ENCODE data around the gene TM6SF1. TPM values are rescaled to one million over a fixed set of nuclear protein-coding genes. Genes with fewer than 3 reads are reported as not detected.
"Not testable (repeated sequence)": the region's sequence is repeated elsewhere in the genome, so short reads cannot be mapped to it uniquely, and the experiment has no call there.

The TM6SF1 gene
- total RNA-seq, 4 donors from 2014 or later, result 7.8 to 19.9 (median 12.8) TPM

GRCh38 chr15:83088876-83089275, 18.6 kb upstream of the TM6SF1 start:
- Histone ChIP-seq H3K4me1 (peaks cover 14 to 18% of the 10 kb centered on the region in 2 donors), H3K9me3 (no peaks in the 10 kb centered on the region), H3K36me3 (no peaks in the 10 kb centered on the region), H3K27me3 (no peaks in the 10 kb centered on the region), H3K4me3 (replicated peaks in 1 of 3) (no peak overlapping the region), H3K27ac (no peak overlapping the region)
- WGBS, 2 donors, result 85 to 91% methylated on average over 2 of the region's 2 CpGs
- no peak for DNase-seq
- TF ChIP-seq POLR2A (IDR thresholded peaks at IDR 0.05), result no peak
- TF ChIP-seq, protein P1, sequence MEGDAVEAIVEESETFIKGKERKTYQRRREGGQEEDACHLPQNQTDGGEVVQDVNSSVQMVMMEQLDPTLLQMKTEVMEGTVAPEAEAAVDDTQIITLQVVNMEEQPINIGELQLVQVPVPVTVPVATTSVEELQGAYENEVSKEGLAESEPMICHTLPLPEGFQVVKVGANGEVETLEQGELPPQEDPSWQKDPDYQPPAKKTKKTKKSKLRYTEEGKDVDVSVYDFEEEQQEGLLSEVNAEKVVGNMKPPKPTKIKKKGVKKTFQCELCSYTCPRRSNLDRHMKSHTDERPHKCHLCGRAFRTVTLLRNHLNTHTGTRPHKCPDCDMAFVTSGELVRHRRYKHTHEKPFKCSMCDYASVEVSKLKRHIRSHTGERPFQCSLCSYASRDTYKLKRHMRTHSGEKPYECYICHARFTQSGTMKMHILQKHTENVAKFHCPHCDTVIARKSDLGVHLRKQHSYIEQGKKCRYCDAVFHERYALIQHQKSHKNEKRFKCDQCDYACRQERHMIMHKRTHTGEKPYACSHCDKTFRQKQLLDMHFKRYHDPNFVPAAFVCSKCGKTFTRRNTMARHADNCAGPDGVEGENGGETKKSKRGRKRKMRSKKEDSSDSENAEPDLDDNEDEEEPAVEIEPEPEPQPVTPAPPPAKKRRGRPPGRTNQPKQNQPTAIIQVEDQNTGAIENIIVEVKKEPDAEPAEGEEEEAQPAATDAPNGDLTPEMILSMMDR (IDR thresholded peaks at IDR 0.05), result no peak
- intact Hi-C loops (cut with DNase I), result no loop called here

DNA sequence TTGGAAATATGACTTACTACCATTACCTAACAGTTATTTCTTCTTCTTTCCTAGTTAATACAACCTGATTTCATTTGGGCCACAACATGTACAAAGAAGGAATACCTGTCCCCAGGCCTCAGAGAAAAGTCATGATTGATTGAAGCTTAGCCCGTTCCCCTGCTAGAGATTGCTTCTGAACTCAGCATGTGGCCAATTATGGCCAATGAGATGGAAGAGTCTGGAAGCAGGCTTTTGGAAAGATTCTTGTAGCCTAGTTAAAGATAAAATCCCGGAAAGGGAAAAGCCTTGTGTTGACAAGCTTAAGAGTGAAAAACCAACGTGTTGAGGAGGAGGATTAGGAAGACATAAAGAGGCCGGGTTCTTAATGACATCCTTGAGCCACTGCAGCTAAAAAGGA, 17.0 kb upstream of the TM6SF1 start:
- H3K4me3 ChIP-seq (replicated peaks in 1 of 3), result no peak overlapping the region
- H3K9me3 ChIP-seq, result no peaks in the 10 kb centered on the region
- no peaks in the 10 kb centered on the region for H3K36me3 ChIP-seq
- intact Hi-C loops (cut with DNase I), result no loop called here
- no peak overlapping the region for H3K27ac ChIP-seq
- DNase-seq, result no peak
- 62 to 64% methylated on average over 4 of the region's 4 CpGs for WGBS, 2 donors
- H3K4me1 ChIP-seq, result peaks cover 22 to 26% of the 10 kb centered on the region in 2 donors
- TF ChIP-seq, protein P1 (IDR thresholded peaks at IDR 0.05), result no peak
- TF ChIP-seq POLR2A (IDR thresholded peaks at IDR 0.05), result no peak
- no peaks in the 10 kb centered on the region for H3K27me3 ChIP-seq

GRCh38 chr15:83091965-83092308, 15.5 kb upstream of the TM6SF1 start:
- H3K9me3 ChIP-seq; H3K4me3 ChIP-seq (replicated peaks in 1 of 3); H3K36me3 ChIP-seq; DNase-seq; H3K27me3 ChIP-seq; intact Hi-C loops (cut with DNase I): not testable (repeated sequence)
- 90 to 94% methylated on average over 3 of the region's 3 CpGs for WGBS, 2 donors
- H3K27ac ChIP-seq, result peak overlapping the region; percentile 85 to 91 (median 86)
- peaks cover 22 to 26% of the 10 kb centered on the region in 2 donors for H3K4me1 ChIP-seq

DNA sequence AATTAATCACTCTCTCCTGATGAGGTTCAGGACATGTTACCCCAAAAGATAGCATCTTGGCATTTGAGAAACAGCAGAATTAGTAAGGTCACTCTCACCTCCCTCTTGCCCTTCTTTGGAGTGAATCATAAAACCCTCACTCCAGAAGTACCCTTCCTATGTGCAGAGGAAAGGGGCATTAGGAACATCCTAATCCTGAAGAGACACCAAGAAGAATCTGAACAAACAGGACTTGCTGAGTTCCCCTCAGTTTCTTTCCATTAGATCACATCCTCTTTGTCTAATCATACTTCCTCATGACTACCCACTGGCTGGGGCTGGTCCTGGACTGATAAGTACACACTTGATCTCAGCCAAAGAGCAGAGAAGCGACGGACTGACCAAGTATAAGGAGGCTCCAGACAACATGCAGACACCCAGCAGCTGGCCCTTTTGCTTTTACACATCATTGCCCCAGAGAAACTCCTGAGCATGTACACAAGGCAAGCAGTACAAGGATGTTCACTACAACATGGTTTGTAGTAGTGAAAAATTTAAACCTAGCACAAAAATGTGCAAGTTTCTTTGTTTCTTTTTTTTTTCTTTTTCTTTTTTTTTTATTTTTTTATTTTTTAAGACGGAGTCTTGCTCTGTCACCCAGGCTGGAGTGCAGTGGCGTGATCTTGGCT, 15.0 kb upstream of the TM6SF1 start:
- Histone ChIP-seq H3K27ac (peak overlapping the region; percentile 85 to 91 (median 86)), H3K36me3 (no peaks in the 10 kb centered on the region), H3K27me3 (no peaks in the 10 kb centered on the region), H3K4me3 (replicated peaks in 1 of 3) (no peak overlapping the region), H3K9me3 (no peaks in the 10 kb centered on the region), H3K4me1 (peaks cover 22 to 26% of the 10 kb centered on the region in 2 donors)
- TF ChIP-seq, protein P1 (IDR thresholded peaks at IDR 0.05), result no peak
- TF ChIP-seq POLR2A (IDR thresholded peaks at IDR 0.05), result peak in 1 of 2 donors; percentile 67
- peak; percentile 79 for DNase-seq
- 39 to 43% methylated on average over 4 of the region's 4 CpGs for WGBS, 2 donors
- intact Hi-C loops (cut with DNase I), result no loop called here

- Histone ChIP-seq H3K4me3 (replicated peaks in 1 of 3) (no peak overlapping the region), H3K9me3 (no peaks in the 10 kb centered on the region), H3K4me1 (peaks cover 22 to 26% of the 10 kb centered on the region in 2 donors), H3K27ac (peak overlapping the region; percentile 85 to 91 (median 86)), H3K36me3 (no peaks in the 10 kb centered on the region), H3K27me3 (no peaks in the 10 kb centered on the region)
- intact Hi-C loops (cut with DNase I), result no loop called here
- WGBS, 2 donors, result 33 to 53% methylated on average over 5 of the region's 5 CpGs
- DNase-seq, result peak; percentile 92 to 93
- TF ChIP-seq, protein P1 (IDR thresholded peaks at IDR 0.05), result no peak
- peak in 1 of 2 donors; percentile 47 for TF ChIP-seq POLR2A (IDR thresholded peaks at IDR 0.05)
These were observed 12.9 kb upstream of the TM6SF1 start for GRCh38 chr15:83094583-83094982.

All from thyroid gland (tissue), 4 donors.